Measurements from ENCODE around the gene ZAP70. TPM values are rescaled to one million over a fixed set of nuclear protein-coding genes. Genes with fewer than 3 reads are reported as not detected.

The ZAP70 gene
- total RNA-seq, 4 donors from 2014 or later: 3.5 to 13.5 (median 5.3) TPM

DNA sequence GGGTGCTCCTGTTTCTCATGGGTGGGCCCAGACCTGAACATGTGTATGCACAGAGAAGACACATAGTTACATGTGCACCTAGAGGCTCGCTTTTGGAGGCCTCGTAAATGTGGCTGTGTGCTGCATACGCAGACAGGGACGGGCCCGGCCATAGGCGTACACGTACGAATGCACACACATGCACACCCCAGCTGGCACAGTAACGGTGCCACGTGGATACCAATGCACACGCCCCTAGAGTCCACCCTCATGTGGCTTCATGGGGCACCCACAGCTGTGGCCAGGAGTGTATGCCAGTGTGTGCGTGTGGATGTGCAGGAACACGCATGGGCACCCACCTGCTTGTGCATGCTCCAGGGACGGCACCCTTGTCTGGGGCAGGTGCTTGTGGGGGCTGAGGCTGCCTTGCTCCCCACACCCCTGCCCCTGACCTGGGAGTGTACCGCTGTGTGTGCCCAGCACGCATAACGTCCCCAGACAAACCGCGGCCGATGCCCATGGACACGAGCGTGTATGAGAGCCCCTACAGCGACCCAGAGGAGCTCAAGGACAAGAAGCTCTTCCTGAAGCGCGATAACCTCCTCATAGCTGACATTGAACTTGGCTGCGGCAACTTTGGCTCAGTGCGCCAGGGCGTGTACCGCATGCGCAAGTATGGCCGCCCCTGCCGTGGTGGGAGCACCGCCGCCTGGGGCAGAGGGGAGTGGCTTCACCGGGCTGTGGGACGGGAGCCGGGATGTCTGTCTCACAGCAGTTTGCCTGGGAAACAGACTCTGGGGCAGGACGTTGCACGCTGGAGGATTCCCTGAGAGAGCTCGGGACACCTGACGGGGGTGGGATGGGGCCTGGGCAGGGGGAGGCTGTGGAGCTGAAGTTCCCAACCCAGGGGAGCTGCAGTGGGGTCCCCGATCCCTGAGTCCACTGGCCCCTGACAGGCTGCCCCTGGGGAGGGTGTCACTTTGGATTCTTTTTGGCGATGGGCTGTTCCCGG lies 21.0 kb downstream of the ZAP70 start:
- no peaks in the 10 kb centered on the region for H3K4me1 ChIP-seq
- no peaks in the 10 kb centered on the region for H3K27me3 ChIP-seq
- 91% methylated on average over 36 to 39 of the region's 44 CpGs for WGBS, 2 donors
- H3K36me3 ChIP-seq: no peaks in the 10 kb centered on the region
- no peak overlapping the region for H3K4me3 ChIP-seq
- TF ChIP-seq EP300 (IDR thresholded peaks at IDR 0.05): no peak
- no peak for TF ChIP-seq CTCF (IDR thresholded peaks at IDR 0.05)
- TF ChIP-seq POLR2A (IDR thresholded peaks at IDR 0.05): no peak
- DNase-seq (ENCODE audit: low spot score in 2 of 2): no peak
- peaks cover 0 to 14% (median 0%) of the 10 kb centered on the region in 4 donors for H3K9me3 ChIP-seq
- no peak overlapping the region for H3K27ac ChIP-seq

DNA sequence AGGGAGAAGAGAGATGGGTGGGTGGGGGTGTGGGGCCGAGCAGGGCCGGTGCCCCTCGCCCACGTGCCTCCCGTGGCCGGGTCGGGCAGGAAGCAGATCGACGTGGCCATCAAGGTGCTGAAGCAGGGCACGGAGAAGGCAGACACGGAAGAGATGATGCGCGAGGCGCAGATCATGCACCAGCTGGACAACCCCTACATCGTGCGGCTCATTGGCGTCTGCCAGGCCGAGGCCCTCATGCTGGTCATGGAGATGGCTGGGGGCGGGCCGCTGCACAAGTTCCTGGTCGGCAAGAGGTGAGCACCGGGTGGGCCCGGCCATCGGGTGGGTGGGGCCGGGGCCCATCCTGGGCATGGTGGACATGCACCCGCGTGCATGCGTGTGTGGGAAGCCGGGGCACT lies 21.8 kb downstream of the ZAP70 start:
- Histone ChIP-seq H3K27me3 (no peaks in the 10 kb centered on the region), H3K36me3 (no peaks in the 10 kb centered on the region), H3K9me3 (peaks cover 0 to 7% (median 0%) of the 10 kb centered on the region in 4 donors), H3K4me3 (no peak overlapping the region), H3K4me1 (no peaks in the 10 kb centered on the region), H3K27ac (no peak overlapping the region)
- TF ChIP-seq POLR2A (IDR thresholded peaks at IDR 0.05) (no peak), CTCF (IDR thresholded peaks at IDR 0.05) (no peak), EP300 (IDR thresholded peaks at IDR 0.05) (no peak)
- no peak for DNase-seq (ENCODE audit: low spot score in 2 of 2)
- 93 to 94% methylated on average over 28 to 29 of the region's 29 CpGs for WGBS, 2 donors

DNA sequence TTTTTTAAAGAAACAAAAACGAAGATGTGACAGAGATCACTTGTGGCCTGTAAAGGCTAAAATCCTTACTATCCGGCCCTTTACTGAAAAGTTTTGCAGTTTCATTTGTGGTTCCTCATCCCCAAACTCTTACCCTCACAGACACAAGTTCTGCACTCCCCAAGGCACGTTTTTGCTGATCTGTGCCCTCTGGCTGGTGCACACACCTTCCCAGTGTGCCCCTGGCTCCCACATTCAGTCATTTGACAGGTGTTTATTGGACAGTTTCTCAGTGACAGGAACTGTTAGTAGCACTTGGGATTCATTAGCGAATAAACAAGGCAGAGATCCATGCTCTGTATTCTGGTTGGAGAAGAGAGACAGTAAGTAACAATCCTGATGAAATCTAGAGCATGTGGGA lies 22.8 kb downstream of the ZAP70 start:
- 74% methylated on average over 4 of the region's 4 CpGs for WGBS, 2 donors
- TF ChIP-seq CTCF (IDR thresholded peaks at IDR 0.05) (no peak), EP300 (IDR thresholded peaks at IDR 0.05) (no peak), POLR2A (IDR thresholded peaks at IDR 0.05) (no peak)
- no peaks in the 10 kb centered on the region for H3K9me3 ChIP-seq
- no peaks in the 10 kb centered on the region for H3K27me3 ChIP-seq
- DNase-seq (ENCODE audit: low spot score in 2 of 2): no peak
- no peak overlapping the region for H3K27ac ChIP-seq
- H3K4me3 ChIP-seq: no peak overlapping the region
- no peaks in the 10 kb centered on the region for H3K36me3 ChIP-seq
- no peaks in the 10 kb centered on the region for H3K4me1 ChIP-seq

DNA sequence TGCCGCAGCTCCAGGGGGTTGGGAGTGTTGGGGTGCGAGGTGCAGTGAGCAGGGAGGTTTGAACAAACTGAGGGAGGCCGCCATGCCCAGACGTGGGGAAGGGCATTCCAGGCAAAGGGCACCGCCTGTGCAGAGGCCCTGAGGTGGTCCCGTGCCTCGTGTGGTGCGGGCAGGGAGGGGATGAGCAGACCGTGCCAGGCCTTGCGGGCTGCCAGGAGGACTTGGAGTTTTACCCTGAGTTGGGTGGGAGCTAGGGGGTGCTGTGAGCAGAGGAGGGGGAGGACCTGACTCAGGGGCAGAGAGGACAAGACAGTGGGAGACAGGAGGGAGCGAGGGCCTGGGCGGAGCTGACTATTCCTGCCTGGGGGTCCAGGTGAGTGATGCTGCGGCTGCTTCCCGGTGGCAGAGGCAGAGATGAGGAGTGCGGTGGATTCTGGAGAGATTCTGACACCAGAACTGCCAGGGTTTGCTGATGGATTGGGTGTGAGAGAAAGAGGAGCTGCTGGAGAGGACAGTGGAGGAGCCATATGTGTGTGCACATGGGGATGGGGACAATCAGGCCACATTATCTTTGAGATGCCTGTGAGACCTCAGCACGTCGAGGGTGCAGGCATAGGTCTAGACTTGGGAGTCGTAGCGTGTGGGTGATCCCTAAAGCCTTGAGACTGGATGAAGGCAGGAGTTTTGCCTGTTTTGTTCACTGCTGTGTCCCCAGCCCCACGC lies 23.4 kb downstream of the ZAP70 start:
- Histone ChIP-seq H3K36me3 (no peaks in the 10 kb centered on the region), H3K4me3 (no peak overlapping the region), H3K9me3 (no peaks in the 10 kb centered on the region), H3K27ac (no peak overlapping the region), H3K27me3 (no peaks in the 10 kb centered on the region), H3K4me1 (no peaks in the 10 kb centered on the region)
- no peak for TF ChIP-seq CTCF (IDR thresholded peaks at IDR 0.05)
- no peak for TF ChIP-seq EP300 (IDR thresholded peaks at IDR 0.05)
- no peak for TF ChIP-seq POLR2A (IDR thresholded peaks at IDR 0.05)
- WGBS, 2 donors: 81 to 82% methylated on average over 20 of the region's 20 CpGs
- DNase-seq (ENCODE audit: low spot score in 2 of 2): no peak

Measured in tibial nerve (tissue), 4 donors.